Panc1 (cell line): ENCODE results near the gene RUSF1.

ENCODE experiments used
- POLR2AphosphoS5 ChIP-seq: IDR thresholded peaks from 2 replicates; pipeline ENCODE4 v1.6.1; 2012; ENCODE audit warnings: mild to moderate bottlenecking, low read depth, low read length, moderate library complexity
- TF ChIP-seq, protein P1 (sequence below): fragments of 450-650 bp; IDR thresholded peaks from 2 replicates; pipeline ENCODE4 v1.5.1; 2017; ENCODE audit warnings: mild to moderate bottlenecking

DNA sequence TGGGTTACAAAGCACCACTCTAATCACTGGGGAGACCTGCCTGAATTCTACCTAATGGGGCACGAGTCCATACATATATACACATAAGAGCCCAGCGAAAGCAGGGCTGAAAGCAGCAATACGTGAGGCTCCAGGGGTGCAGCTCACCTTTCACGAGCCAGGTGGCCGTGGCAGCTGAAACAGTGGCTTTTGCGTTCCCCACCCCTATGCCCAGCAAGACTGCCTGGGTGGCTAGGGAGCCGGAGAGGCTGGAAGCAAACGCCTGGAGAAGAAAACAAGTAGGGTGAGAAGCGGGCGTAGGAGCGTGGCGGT, 618 bp downstream of the RUSF1 start:
- TF ChIP-seq, protein P1, sequence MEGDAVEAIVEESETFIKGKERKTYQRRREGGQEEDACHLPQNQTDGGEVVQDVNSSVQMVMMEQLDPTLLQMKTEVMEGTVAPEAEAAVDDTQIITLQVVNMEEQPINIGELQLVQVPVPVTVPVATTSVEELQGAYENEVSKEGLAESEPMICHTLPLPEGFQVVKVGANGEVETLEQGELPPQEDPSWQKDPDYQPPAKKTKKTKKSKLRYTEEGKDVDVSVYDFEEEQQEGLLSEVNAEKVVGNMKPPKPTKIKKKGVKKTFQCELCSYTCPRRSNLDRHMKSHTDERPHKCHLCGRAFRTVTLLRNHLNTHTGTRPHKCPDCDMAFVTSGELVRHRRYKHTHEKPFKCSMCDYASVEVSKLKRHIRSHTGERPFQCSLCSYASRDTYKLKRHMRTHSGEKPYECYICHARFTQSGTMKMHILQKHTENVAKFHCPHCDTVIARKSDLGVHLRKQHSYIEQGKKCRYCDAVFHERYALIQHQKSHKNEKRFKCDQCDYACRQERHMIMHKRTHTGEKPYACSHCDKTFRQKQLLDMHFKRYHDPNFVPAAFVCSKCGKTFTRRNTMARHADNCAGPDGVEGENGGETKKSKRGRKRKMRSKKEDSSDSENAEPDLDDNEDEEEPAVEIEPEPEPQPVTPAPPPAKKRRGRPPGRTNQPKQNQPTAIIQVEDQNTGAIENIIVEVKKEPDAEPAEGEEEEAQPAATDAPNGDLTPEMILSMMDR: no peak
- TF ChIP-seq POLR2AphosphoS5: no peak
